HepG2 (cell line): Measurements from ENCODE around the gene LRRC40.

Experiments
- ATF6 ChIP-seq: sonication (generic); formaldehyde crosslinking; conservative IDR thresholded peaks from 2 replicates; pipeline ENCODE4 v1.4.0; 2020; ENCODE audit warnings: missing genetic modification reagents
- DRAP1 ChIP-seq: IDR thresholded peaks from 2 replicates; pipeline ENCODE4 v1.6.1; 2016; ENCODE audit warnings: missing genetic modification reagents, missing compliant biosample characterization
- EP300 ChIP-seq, 3 experiments: sonication (generic) in 1 of 3; formaldehyde crosslinking in 1 of 3; IDR thresholded peaks; 2 replicates each; pipeline versions ENCODE4 v1.5.1 to v1.6.1; 2011 to 2020; ENCODE audit warnings: low read depth in 2 of 3, low read length in 2 of 3, borderline replicate concordance in 1 of 3, improper control_type of control experiment in 1 of 3, mild to moderate bottlenecking in 1 of 3, missing genetic modification reagents in 1 of 3, moderate library complexity in 1 of 3
- POLR2A ChIP-seq, 2 experiments: IDR thresholded peaks; 2 replicates each; pipeline ENCODE4 v1.6.1; 2011; ENCODE audit warnings: low read depth in 2 of 2, low read length in 2 of 2, mild to moderate bottlenecking in 1 of 2, moderate library complexity in 1 of 2; ENCODE audit not compliant: insufficient read depth in 1 of 2
- SETDB1 ChIP-seq: sonication (generic); formaldehyde crosslinking; IDR thresholded peaks from 2 replicates; pipeline ENCODE4 v1.5.1; 2020; ENCODE audit warnings: missing genetic modification reagents, mild to moderate bottlenecking, borderline replicate concordance
- SOX6 ChIP-seq, 2 experiments: fragments of 450-650 bp in 1 of 2; sonication (generic) in 1 of 2; formaldehyde crosslinking in 1 of 2; IDR thresholded peaks; 2 replicates each; pipeline versions ENCODE4 v1.4.0 to v1.6.1; 2017 to 2020; ENCODE audit warnings: antibody characterized with exemption in 1 of 2, mild to moderate bottlenecking in 1 of 2, missing genetic modification reagents in 1 of 2
- TBL1XR1 ChIP-seq: fragments of 150-350 bp; IDR thresholded peaks from 2 replicates; pipeline ENCODE4 v1.6.1; 2014; ENCODE audit warnings: borderline replicate concordance, low read length; ENCODE audit not compliant: partially characterized antibody
- WIZ ChIP-seq: sonication (generic); formaldehyde crosslinking; IDR thresholded peaks from 2 replicates; pipeline ENCODE4 v1.5.1; 2020; ENCODE audit warnings: mild to moderate bottlenecking, missing genetic modification reagents
- ZBTB49 ChIP-seq: sonication (generic); formaldehyde crosslinking; IDR thresholded peaks from 2 replicates; pipeline ENCODE4 v1.4.0; 2020; ENCODE audit warnings: missing genetic modification reagents, borderline replicate concordance

- no peak for TF ChIP-seq EP300 (IDR thresholded peaks at IDR 0.05; ENCODE audit: low read depth in 2 of 2, low read length in 2 of 2)
- TF ChIP-seq EP300 (CRISPR knock-in tag; IDR thresholded peaks at IDR 0.05; ENCODE audit: borderline replicate concordance) = no peak
- TF ChIP-seq DRAP1 (CRISPR knock-in tag) = no peak
- TF ChIP-seq TBL1XR1 = no peak
- no peak for TF ChIP-seq POLR2A (IDR thresholded peaks at IDR 0.05; ENCODE audit: insufficient read depth in 1 of 2, low read depth in 2 of 2, low read length in 2 of 2)
- TF ChIP-seq SETDB1 (CRISPR knock-in tag) = no peak
- TF ChIP-seq ATF6 = no peak
- no peak for TF ChIP-seq SOX6 (IDR thresholded peaks at IDR 0.05)
- no peak for TF ChIP-seq SOX6 (CRISPR knock-in tag; IDR thresholded peaks at IDR 0.05)
- TF ChIP-seq ZBTB49 (CRISPR knock-in tag) = no peak
- TF ChIP-seq WIZ (CRISPR knock-in tag) = no peak
Measured at GRCh38 chr1:70205071-70205433, 327 bp downstream of the LRRC40 start.
